Measurements from ENCODE around the gene ATP6V1E1.

The ATP6V1E1 gene

DNA sequence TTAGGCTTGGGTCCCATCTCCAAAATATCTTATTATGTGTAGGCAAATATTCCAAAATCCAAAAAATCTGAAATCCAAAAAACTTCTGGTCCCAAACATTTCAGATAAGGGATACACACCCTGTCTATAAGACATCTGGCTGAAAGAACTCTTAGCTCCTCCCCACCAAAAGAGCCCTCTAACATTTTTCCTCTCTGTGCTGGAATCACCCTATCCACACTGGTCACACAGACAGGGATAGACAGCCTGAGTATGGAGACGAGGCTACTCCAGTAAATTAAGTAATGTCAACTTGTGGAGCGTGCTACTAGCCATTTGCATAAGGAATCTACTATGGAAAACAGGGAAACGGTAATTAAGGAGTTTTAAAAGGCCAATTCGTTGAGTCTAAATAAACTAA lies 24.9 kb downstream of the ATP6V1E1 start (continued):
- TF ChIP-seq, protein P1, sequence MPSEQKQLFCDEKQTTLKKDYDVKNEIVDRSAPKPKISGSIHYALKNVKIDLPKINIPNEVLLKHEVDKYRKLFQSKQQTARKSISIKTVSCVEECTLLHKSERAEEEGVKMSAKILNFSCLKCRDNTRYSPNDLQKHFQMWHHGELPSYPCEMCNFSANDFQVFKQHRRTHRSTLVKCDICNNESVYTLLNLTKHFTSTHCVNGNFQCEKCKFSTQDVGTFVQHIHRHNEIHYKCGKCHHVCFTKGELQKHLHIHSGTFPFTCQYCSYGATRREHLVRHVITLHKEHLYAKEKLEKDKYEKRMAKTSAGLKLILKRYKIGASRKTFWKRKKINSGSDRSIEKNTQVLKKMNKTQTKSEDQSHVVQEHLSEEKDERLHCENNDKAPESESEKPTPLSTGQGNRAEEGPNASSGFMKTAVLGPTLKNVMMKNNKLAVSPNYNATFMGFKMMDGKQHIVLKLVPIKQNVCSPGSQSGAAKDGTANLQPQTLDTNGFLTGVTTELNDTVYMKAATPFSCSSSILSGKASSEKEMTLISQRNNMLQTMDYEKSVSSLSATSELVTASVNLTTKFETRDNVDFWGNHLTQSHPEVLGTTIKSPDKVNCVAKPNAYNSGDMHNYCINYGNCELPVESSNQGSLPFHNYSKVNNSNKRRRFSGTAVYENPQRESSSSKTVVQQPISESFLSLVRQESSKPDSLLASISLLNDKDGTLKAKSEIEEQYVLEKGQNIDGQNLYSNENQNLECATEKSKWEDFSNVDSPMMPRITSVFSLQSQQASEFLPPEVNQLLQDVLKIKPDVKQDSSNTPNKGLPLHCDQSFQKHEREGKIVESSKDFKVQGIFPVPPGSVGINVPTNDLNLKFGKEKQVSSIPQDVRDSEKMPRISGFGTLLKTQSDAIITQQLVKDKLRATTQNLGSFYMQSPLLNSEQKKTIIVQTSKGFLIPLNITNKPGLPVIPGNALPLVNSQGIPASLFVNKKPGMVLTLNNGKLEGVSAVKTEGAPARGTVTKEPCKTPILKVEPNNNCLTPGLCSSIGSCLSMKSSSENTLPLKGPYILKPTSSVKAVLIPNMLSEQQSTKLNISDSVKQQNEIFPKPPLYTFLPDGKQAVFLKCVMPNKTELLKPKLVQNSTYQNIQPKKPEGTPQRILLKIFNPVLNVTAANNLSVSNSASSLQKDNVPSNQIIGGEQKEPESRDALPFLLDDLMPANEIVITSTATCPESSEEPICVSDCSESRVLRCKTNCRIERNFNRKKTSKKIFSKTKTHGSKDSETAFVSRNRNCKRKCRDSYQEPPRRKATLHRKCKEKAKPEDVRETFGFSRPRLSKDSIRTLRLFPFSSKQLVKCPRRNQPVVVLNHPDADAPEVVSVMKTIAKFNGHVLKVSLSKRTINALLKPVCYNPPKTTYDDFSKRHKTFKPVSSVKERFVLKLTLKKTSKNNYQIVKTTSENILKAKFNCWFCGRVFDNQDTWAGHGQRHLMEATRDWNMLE (tag by site-specific recombination; conservative IDR thresholded peaks at IDR 0.05; ENCODE audit: low read depth), result no peak
- no peak for TF ChIP-seq ZNF2 (tag by site-specific recombination; IDR thresholded peaks at IDR 0.05)
- TF ChIP-seq ZNF366 (tag by site-specific recombination; conservative IDR thresholded peaks at IDR 0.05), result no peak
- TF ChIP-seq ZNF121 (tag by site-specific recombination; IDR thresholded peaks at IDR 0.05), result no peak
- TF ChIP-seq ZNF529 (tag by site-specific recombination; IDR thresholded peaks at IDR 0.05; ENCODE audit: insufficient replicate concordance), result no peak
- TF ChIP-seq ZNF138 (tag by site-specific recombination; IDR thresholded peaks at IDR 0.05; ENCODE audit: borderline replicate concordance), result no peak
- no peak for TF ChIP-seq REST (tag by site-specific recombination; IDR thresholded peaks at IDR 0.05)
- no peak for TF ChIP-seq ZBTB6 (tag by site-specific recombination; IDR thresholded peaks at IDR 0.05)

GRCh38 chr22:17601031-17601430 lies 27.5 kb downstream of the ATP6V1E1 start:
- Histone ChIP-seq H3K4me1 (ENCODE audit: control insufficient read depth, insufficient read depth, low read length) (no peaks in the 10 kb centered on the region), H3K27ac (ENCODE audit: extremely low read depth, low read depth, low read length) (no peak overlapping the region), H3K9me3 (ENCODE audit: control insufficient read depth, insufficient read depth, low read depth, low read length) (no peaks in the 10 kb centered on the region), H3K36me3 (ENCODE audit: control insufficient read depth in 2 of 2, insufficient read depth in 1 of 2, low read length in 2 of 2) (peaks cover 40 to 70% of the 10 kb centered on the region in 2 experiments), H3K4me3 (ENCODE audit: low read depth, low read length) (no peak overlapping the region)
- POLR2A ChIA-PET, result interaction anchor here (0.7 to 1.0 kb wide), 2 partner anchors 12 to 38 kb away, joined by 3 read pairs; partner anchors contain the start of gene BCL2L13
- 0 out of 2 replicates have a peak, but pooled peaks have one; percentile 36 for TF ChIP-seq ZXDB (tag by site-specific recombination; IDR thresholded peaks at IDR 0.05)
- 0 out of 2 replicates have a peak, but pooled peaks have one; percentile 18 for TF ChIP-seq ZBTB11 (tag by site-specific recombination; conservative IDR thresholded peaks at IDR 0.05; ENCODE audit: low read depth)
- TF ChIP-seq WT1 (tag by site-specific recombination; IDR thresholded peaks at IDR 0.05), result no peak
- TF ChIP-seq ZNF654 (tag by site-specific recombination; IDR thresholded peaks at IDR 0.05; ENCODE audit: low read depth), result no peak
- TF ChIP-seq ZNF585B (tag by site-specific recombination; IDR thresholded peaks at IDR 0.05), result no peak
- TF ChIP-seq YY1 (tag by site-specific recombination; IDR thresholded peaks at IDR 0.05), result no peak
- no peak for TF ChIP-seq ZNF596 (tag by site-specific recombination; IDR thresholded peaks at IDR 0.05)
- no peak for TF ChIP-seq SALL2 (tag by site-specific recombination; IDR thresholded peaks at IDR 0.05; ENCODE audit: borderline replicate concordance)
- CTCF ChIA-PET, result interaction anchor here (0.6 kb wide), 2 partner anchors 96 to 411 kb away, joined by 3 read pairs; no protein-coding TSS in a partner anchor
